SU-DHL-6 (cell line): Measurements from ENCODE around the gene ATP11A.

Source experiments
- CTCF ChIP-seq: fragments of 200-600 bp; sonication (generic); IDR thresholded peaks from one replicate; pipeline ENCODE4 v1.5.1; 2017; ENCODE audit warnings: antibody characterized with exemption, mild to moderate bottlenecking, low read length, moderate library complexity; ENCODE audit not compliant: insufficient read depth, poor library complexity, severe bottlenecking
- EZH2phosphoT487 ChIP-seq: fragments of 200-600 bp; sonication (generic), shearing (Covaris generic); conservative IDR thresholded peaks from 2 replicates; pipeline ENCODE4 v1.6.1; 2018; ENCODE audit warnings: mild to moderate bottlenecking, antibody characterized with exemption, low read length, moderate library complexity, mixed read lengths

GRCh38 chr13:112835796-112836195, 146.0 kb downstream of the ATP11A start:
- no peak for TF ChIP-seq EZH2phosphoT487
- TF ChIP-seq CTCF = no peak
